GM13976 (cell line): ENCODE results near the gene F11R.
"Not testable (repeated sequence)": the region's sequence is repeated elsewhere in the genome, so short reads cannot be mapped to it uniquely, and the experiment has no call there.

Source experiments
- DNase-seq: peaks from one replicate; pipeline ENCODE4 v3.0.0; 2012; ENCODE audit warnings: low spot score
- in situ Hi-C: fragments of 300-500 bp; cut with MboI; formaldehyde crosslinking; loops from one replicate; pipeline ENCODE4 v1.12.0; 2022; ENCODE audit warnings: low sequenced_read_pairs, mixed read lengths, inconsistent platforms; ENCODE audit not compliant: unreplicated experiment
- TF ChIP-seq, protein P1 (sequence below): IDR thresholded peaks from 2 replicates; pipeline ENCODE4 v1.5.1; 2012; ENCODE audit warnings: borderline replicate concordance, mild to moderate bottlenecking; ENCODE audit not compliant: insufficient read depth; ENCODE audit errors: extremely low read depth, missing control alignments, control extremely low read depth

The F11R gene

DNA sequence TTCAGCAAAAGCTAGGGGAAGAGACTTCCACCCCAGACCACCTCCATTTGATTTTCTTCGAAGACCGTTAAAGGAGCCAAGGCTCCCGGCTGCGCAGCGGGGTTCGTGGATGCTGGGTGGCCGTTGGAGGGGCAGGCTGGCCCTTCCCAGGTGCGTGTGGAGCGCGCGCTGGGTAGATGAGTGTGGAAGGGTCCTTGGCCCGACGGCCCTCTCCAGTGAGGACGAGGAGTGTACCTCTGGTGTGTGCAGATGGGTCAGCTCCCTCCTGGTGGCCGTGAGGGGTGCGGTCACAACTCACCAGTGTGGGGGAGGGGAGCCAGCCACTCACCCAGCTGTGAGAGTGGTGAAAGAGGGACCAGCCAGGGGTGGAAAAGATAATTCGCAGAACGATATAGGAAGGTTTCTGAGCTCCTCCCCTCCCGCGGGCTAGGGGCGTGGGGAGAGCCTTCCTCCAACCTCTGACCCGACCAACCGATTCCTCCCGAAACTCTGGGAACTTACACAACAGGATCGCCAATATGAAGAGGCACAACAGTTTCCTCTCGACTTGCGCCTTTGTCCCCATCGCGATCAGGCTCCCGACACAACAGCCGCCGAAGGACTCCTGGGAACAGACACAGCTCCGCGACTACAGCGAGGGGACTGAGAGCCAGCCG is at the start of gene F11R:
TSS of gene F11R (minus strand) at position 644 of the 656 bp plus-strand sequence. CDS start at position 565, 79 bp downstream.
- peak; percentile 73 for DNase-seq
- TF ChIP-seq, protein P1, sequence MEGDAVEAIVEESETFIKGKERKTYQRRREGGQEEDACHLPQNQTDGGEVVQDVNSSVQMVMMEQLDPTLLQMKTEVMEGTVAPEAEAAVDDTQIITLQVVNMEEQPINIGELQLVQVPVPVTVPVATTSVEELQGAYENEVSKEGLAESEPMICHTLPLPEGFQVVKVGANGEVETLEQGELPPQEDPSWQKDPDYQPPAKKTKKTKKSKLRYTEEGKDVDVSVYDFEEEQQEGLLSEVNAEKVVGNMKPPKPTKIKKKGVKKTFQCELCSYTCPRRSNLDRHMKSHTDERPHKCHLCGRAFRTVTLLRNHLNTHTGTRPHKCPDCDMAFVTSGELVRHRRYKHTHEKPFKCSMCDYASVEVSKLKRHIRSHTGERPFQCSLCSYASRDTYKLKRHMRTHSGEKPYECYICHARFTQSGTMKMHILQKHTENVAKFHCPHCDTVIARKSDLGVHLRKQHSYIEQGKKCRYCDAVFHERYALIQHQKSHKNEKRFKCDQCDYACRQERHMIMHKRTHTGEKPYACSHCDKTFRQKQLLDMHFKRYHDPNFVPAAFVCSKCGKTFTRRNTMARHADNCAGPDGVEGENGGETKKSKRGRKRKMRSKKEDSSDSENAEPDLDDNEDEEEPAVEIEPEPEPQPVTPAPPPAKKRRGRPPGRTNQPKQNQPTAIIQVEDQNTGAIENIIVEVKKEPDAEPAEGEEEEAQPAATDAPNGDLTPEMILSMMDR, result no peak
- in situ Hi-C loops, result no loop called here

DNA sequence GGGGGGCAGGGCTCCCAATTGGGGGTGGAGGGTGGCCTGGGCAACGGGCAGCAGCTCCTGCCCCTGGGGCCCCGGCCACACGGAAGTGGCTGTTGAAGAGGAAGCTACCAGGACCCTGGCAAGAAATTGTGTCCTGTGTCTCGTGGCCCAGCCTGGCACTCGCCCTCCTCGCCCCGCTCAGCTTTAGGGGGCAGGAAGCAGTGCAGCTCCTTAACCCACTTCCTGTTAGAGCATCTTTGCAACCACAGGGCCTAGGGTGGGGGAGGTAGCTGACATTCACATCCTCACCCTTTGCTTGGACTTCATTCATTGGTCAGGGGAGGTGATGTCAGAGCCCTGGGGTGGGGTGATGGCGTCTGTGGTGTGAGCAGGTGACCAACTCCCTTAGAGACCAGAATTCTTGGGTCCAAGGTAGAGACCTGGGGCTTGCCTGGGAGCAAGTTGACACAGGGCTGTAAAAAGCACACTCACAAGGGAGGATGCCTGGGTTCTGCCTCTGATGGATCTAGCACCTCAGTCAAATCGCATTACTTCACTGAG is 48.8 kb upstream of the F11R start, which contains the start of gene ARHGAP30:
TSS of gene ARHGAP30 (minus strand) at position 161 of the 540 bp plus-strand sequence. CDS start 267 bp downstream, outside the sequence.
- DNase-seq, result peak; percentile 95
- in situ Hi-C loops, result no loop called here
- TF ChIP-seq, protein P1, result no peak

DNA sequence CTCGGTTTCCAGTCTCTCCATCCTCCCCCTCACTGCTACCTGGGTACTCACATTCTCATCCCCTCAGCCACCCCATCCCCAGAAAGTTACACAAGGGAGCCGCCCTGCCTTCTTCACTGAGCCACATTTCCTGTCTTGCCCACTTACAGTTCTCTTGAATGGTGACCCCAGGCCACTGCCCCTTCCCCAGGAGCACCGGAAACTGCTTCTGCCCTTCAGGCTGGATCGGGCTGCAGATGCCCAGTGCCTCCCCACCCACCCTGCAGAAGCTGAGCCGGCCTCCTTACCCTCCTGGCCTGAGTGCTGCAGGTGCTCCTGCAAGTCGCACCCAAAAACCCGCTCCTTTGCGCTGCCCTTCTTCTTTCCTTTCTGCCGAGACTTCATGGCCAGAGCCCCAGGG is 48.3 kb upstream of the F11R start:
- TF ChIP-seq, protein P1, result no peak
- no peak for DNase-seq
- in situ Hi-C loops, result no loop called here

DNA sequence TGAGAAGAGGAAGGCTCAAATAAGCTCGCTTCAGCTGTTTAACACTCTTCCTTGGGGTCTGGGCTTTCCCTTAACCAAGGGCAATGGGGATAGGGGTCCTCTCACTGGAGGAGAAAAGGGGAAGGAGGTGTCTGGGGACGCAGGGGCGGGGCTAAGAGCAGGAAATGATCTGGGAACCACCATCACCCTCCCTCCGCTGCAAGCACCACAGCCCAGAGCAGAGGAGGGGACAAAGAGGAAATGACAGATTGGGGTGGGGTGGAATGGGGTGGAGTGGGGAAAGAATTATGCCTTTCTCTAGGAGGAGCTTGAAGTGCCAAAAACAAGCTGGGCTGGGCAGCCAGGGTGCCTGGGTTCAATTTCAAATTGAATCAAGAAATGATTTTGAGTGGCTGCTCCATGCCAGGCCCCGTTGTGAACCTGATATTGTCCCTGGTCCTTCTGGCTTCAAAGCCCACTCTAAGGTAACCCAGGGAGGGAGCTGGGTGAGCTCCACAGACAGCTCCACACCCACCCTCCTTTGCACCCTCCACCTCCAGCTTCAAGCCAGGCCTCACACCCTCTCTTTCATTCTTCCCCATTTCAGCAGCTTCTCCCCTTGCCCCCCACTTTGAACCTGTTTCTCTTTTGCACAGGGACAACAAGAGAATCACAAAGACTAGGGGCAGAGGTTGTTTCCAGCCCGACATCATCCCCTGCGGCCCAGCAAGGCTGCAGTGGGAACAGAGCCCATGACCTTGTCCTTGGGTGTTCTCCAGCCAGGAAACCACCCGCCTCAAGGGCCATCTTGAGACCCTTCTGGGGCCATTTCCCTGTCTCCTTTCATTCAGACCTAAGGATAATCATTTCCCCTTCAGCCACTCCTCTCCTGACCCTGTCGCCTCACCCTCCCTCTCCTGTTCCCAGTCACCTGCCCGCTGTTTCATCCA is 47.6 kb upstream of the F11R start:
- peak; percentile 87 for DNase-seq
- TF ChIP-seq, protein P1, result no peak
- in situ Hi-C loops, result no loop called here

DNA sequence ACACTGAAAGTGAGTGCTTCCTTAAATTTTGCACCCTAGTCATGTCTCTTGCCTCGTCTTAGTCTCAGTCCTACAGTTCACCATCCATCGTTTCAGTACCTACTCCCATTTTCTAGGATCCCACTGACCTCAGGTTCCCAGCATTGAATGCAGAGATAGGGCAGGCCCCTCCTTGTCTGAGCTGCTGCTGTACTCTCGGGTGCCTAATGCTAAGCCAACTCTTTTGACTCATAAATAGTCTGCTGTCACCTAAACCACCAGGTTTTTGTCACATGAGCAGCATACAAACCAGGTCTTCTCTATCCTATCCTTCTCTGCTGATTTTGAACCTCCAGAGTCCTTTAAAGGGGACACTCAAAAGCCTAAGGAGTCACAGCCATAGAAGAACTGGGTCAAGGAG is 45.7 kb upstream of the F11R start:
- in situ Hi-C loops, result no loop called here
- no peak for DNase-seq
- TF ChIP-seq, protein P1, result no peak

DNA sequence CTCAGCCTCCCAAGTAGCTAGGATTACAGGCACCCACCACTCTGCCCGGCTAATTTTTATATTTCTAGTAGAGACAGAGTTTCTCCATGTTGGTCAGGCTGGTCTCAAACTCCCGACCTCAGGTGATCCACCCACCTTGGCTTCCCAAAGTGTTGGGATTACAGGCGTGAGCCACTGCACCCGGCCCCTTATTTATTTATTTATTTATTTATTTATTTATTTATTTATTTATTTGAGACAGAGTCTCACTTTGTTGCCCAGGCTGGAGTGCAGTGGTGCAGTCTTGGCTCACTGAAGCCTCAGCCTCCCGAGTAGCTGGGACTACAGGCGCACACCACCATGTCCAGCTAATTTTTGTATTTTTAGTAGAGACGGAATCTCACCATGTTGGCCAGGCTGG is 44.7 kb upstream of the F11R start:
- DNase-seq, in situ Hi-C loops: not testable (repeated sequence)

DNA sequence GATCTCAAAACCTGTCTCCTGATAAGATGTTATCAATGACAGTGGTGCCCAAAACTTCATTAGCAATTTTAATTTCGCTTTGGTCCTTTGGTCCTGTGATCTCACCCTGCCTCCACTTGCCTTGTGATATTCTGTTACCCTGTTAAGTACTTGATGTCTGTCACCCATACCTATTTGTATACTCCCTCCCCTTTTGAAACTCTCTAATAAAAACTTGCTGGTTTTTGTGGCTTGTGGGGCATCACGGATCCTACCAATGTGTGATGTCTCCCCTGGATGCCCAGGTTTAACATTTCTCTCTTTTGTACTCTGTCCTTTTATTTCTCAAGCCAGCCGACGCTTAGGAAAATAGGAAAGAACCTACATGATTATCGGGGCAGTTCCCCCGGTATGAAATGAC is 43.0 kb upstream of the F11R start:
- DNase-seq, in situ Hi-C loops: not testable (repeated sequence)
